Esophagus (tissue), 2 donors: Measurements from ENCODE around the gene A3GALT2. TPM values are rescaled to one million over a fixed set of nuclear protein-coding genes. Genes with fewer than 3 reads are reported as not detected.

Source experiments
- H3K27ac ChIP-seq, 2 donors: one replicate each; pipeline ENCODE4 v1.5.1; 2013; ENCODE audit warnings: low read depth in 2 of 2, mild to moderate bottlenecking in 2 of 2, inconsistent platforms in 1 of 2, low read length in 1 of 2, moderate library complexity in 1 of 2
- H3K27me3 ChIP-seq, 2 donors: one replicate each; pipeline ENCODE4 v1.6.1; 2013; ENCODE audit warnings: low read length in 2 of 2, control low read depth in 1 of 2, mild to moderate bottlenecking in 1 of 2; ENCODE audit not compliant: insufficient read depth in 2 of 2, control insufficient read depth in 1 of 2
- H3K36me3 ChIP-seq, 2 donors: one replicate each; pipeline ENCODE4 v1.6.1; 2013; ENCODE audit warnings: low read length in 1 of 2; ENCODE audit not compliant: control insufficient read depth in 2 of 2, insufficient read depth in 2 of 2
- H3K4me1 ChIP-seq, 2 donors: one replicate each; pipeline ENCODE4 v1.6.1; 2013; ENCODE audit warnings: low read length in 1 of 2; ENCODE audit not compliant: control insufficient read depth in 2 of 2, insufficient read depth in 2 of 2
- H3K4me3 ChIP-seq, 2 donors: one replicate each; pipeline ENCODE4 v1.5.1; 2013; ENCODE audit warnings: low read length in 2 of 2, mild to moderate bottlenecking in 2 of 2, low read depth in 1 of 2, moderate library complexity in 1 of 2
- H3K9me3 ChIP-seq, 2 donors: one replicate each; pipeline ENCODE4 v1.6.1; 2013; ENCODE audit warnings: mild to moderate bottlenecking in 2 of 2, low read depth in 1 of 2, low read length in 1 of 2, moderate library complexity in 1 of 2; ENCODE audit not compliant: control insufficient read depth in 2 of 2, insufficient read depth in 1 of 2
- WGBS, 2 donors: extraction: QIAGEN DNeasy Blood & Tissue Kit; methylation state at CpG; one replicate each; pipeline ENCODE4 v1.1.7; 2013; 5-methylcytosine and 5-hydroxymethylcytosine counted together
- polyA plus RNA-seq, 2 donors: library from polyadenylated mRNA; stranded (reverse); fragments of 200-250 nt; gene quantifications; one replicate each; pipeline ENCODE4 v1.2.3, GENCODE V29; 2013
- donor health status: healthy with polysubstance abuse.
- donor health status: Bipolar disorder and iron deficiency.

Gene A3GALT2
- polyA plus RNA-seq, 2 donors: 0.04 TPM; not detected in 1

DNA sequence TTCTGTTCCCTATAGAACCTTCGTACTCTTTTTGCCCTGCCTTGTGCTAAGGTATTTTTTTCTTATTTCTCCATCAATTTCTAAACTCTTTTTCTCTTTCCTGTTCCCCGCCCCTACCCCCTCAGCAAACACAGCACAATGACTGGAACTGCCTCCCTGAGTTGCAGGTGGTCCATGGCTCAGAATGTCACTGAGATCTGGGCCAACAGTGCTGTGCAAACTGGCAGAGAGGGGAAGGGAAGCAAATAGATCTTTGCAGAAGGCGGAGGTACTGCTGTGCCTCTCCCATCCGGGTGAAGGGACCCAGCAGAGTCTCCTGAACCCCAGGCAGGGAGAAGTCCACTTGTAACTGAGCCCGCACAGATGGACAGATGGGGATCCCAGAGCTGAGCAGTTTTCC, 32.6 kb upstream of the A3GALT2 start:
- WGBS, 2 donors: 92 to 95% methylated on average over 5 of the region's 5 CpGs
- no peak overlapping the region for H3K27ac ChIP-seq
- H3K27me3 ChIP-seq: no peaks in the 10 kb centered on the region
- peaks cover 0 to 4% of the 10 kb centered on the region in 2 donors for H3K4me1 ChIP-seq
- peaks cover 0 to 2% of the 10 kb centered on the region in 2 donors for H3K9me3 ChIP-seq
- peaks cover 0 to 6% of the 10 kb centered on the region in 2 donors for H3K36me3 ChIP-seq
- no peak overlapping the region for H3K4me3 ChIP-seq

DNA sequence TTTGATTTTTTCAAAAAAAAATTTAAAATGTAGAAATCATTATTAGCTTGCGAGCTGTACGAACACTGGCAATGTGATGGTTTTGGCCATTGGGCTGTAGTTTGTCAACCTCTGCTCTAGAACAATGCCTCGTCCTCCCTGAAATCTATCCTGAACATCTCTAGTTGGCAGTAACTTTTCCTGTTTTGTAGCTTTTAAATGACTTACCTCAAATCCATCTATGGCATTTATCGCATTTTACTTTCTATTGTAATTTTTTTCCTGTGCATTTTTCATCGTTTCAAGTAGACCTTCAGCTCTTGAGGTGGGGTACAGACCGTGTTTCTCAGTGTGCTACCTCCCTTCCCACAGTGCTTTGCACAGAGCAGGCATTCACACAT, 30.4 kb upstream of the A3GALT2 start:
- no peak overlapping the region for H3K4me3 ChIP-seq
- no peak overlapping the region for H3K27ac ChIP-seq
- H3K4me1 ChIP-seq: peaks cover 2 to 9% of the 10 kb centered on the region in 2 donors
- 90 to 92% methylated on average over 6 of the region's 6 CpGs for WGBS, 2 donors
- peaks cover 2 to 6% of the 10 kb centered on the region in 2 donors for H3K36me3 ChIP-seq
- no peaks in the 10 kb centered on the region for H3K27me3 ChIP-seq
- H3K9me3 ChIP-seq: peaks cover 0 to 2% of the 10 kb centered on the region in 2 donors

DNA sequence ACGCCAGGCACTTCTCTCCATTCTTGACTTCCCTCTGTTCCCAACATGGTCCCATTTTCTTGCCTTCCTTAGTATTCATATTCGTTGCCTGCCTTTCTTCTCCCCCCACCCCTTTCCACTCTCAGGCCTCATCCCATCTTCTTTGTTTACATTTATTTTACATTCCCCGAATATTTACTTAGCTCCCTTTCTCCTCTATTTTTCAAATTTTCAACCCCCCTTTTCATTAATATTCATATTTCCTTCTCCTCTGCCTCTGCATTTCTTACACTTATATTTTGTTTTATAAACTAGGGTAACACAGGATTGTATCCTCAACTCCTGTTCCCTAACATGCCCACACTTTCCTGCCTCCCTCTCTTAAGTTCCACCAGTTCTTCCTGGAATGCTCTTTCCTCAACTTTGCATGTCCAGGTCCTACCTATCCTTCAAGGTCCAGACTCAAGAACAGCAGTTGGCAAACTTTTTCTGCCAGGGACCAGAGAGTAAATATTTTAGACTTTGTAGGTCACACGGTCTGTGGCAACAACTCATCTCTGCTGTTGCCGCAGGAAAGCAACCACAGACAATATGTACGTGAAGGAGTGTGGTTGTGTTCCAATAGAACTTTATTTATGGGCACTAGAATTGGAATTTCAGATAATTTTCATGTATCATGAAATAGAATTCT, 29.8 kb upstream of the A3GALT2 start:
- H3K4me1 ChIP-seq: peaks cover 2 to 9% of the 10 kb centered on the region in 2 donors
- H3K36me3 ChIP-seq: peaks cover 2 to 6% of the 10 kb centered on the region in 2 donors
- peak overlapping the region; percentile 88 to 90 for H3K27ac ChIP-seq
- H3K27me3 ChIP-seq: no peaks in the 10 kb centered on the region
- peaks cover 0 to 2% of the 10 kb centered on the region in 2 donors for H3K9me3 ChIP-seq
- WGBS, 2 donors: 34 to 41% methylated on average over 6 of the region's 6 CpGs
- peak overlapping the region; percentile 56 to 57 for H3K4me3 ChIP-seq

DNA sequence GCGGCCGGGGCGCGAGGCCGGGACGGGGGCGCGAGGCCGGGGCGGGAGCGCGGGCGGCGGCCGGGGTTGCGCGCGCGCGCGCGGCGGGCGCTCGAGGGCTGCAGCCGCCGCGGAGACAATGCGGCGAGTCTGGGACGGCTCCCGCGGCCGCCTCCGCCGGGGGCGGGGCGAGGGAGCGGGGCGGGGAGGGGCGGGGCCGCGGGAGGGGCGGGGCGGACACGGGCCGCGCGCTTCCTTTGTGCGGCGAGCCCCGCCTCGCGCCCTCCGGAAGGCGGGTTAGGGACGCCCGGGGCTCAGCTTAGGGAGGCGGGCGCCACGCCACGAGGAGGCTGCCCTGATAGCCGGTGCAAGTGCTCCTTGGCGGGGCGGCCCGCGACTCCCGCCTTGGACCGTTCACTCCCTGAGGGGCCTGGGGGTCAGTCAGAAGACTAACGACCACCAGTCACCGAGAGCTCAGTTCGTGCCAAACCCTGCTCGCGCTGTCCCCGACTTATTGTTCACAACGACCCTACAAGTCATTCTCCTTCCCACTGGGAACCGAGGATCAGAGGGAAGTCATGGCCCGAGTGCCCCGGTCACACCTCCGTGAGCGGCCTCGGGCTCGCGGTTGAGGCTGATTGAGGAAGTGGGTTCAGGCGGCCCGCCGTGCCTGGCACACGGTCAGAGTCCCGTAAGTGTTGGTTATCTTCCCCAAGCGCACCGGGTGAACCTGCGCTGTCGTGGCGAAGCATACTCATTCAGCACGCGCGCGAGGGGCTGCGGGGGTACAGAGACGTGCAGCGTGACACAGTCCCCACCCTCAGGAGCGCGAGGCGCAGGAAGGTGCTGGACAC, 29.1 kb upstream of the A3GALT2 start:
- 1% methylated on average over 41 to 104 of the region's 104 CpGs for WGBS, 2 donors

DNA sequence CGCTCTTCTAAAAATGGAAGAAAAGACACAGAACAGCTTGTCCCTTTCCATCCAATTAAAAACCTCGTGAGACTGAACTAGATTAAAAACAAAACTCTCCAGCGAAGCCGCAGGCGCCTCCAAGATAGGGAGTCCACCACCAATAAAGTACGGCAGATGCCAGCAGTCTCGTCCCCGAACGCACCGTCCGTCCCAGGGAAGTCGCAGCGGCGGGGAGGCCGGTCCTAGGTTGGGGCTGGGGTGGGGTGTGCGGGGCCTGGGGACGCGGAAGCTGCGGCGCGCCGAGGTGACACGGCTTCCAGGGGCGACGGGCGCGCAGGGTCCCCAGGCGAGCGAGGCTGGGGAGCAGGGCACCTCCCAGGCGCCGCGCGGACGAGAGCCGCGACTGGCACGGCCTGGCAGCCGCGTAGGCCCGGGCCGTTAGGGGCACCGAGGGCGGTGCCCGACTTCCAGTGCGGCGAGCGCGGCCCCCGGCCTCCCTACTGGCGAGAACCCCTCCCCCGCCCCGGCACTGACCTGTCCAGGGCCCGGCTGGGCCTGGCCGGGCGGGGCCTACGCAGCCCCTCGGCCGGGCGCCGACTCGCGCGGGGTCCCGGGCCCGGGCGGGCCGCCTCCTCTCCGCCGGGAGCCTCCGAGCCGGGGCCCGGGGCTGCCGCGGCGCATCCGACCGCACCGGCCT, 28.3 kb upstream of the A3GALT2 start:
- Histone ChIP-seq H3K27ac (peak overlapping the region; percentile 90 to 96), H3K4me1 (peaks cover 6 to 9% of the 10 kb centered on the region in 2 donors), H3K27me3 (no peaks in the 10 kb centered on the region), H3K4me3 (peak overlapping the region; percentile 89 to 96), H3K9me3 (no peaks in the 10 kb centered on the region), H3K36me3 (peaks cover 0 to 2% of the 10 kb centered on the region in 2 donors)
- 0 to 1% methylated on average over 48 to 78 of the region's 78 CpGs for WGBS, 2 donors

More for the DNA sequence above, 29.1 kb upstream of the A3GALT2 start:
- H3K4me1 ChIP-seq: peaks cover 2 to 9% of the 10 kb centered on the region in 2 donors
- H3K4me3 ChIP-seq: peak overlapping the region; percentile 89 to 96
- H3K27me3 ChIP-seq: no peaks in the 10 kb centered on the region
- H3K36me3 ChIP-seq: peaks cover 2 to 5% of the 10 kb centered on the region in 2 donors
- peak overlapping the region; percentile 90 to 96 for H3K27ac ChIP-seq
- peaks cover 0 to 2% of the 10 kb centered on the region in 2 donors for H3K9me3 ChIP-seq

DNA sequence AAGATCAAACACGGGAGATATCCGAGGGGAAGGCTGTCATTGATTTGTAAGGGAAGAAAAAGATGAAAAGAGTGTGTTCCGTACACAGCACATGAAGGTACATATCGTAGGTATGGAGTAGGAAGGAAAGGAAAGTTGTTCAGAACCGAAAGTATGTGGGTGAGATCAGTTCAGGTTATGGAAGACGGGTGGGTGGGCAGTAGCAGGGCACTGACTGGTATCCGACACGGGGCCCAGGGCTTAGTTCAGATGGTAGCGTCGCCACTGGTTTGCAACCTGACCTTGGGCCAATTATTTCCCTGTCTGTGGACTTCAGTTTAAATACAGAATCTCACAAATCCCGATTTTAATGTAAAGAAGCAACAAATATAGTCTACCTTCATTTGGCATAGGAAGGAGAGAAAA, 27.8 kb upstream of the A3GALT2 start:
- H3K4me1 ChIP-seq: peaks cover 6 to 9% of the 10 kb centered on the region in 2 donors

DNA sequence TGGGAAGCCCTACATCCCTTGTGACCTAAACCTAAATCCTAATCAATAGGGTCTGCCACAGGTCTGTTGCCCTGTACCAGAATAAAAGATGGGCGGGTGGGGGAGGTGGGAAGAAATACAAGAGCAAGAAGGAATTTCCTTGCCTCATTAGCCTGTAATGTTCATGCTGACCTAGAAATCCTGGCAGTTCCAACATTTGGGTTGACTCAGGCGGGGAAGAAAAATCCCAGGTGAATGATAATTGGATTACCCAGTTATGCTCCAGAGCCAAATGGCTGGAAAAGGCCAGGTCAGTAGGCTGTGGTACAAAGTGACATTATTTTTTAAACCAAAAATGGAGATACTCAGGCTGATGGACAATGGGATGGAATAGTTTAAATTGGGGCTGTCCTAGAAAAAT, 27.3 kb upstream of the A3GALT2 start:
- Histone ChIP-seq H3K4me1 (peaks cover 6 to 9% of the 10 kb centered on the region in 2 donors), H3K4me3 (peak overlapping the region; percentile 89 to 96), H3K27ac (peak overlapping the region; percentile 74 to 96), H3K36me3 (peaks cover 0 to 2% of the 10 kb centered on the region in 2 donors), H3K9me3 (no peaks in the 10 kb centered on the region), H3K27me3 (no peaks in the 10 kb centered on the region)
- WGBS, 2 donors: 25 to 35% methylated on average over 2 of the region's 2 CpGs

More for the DNA sequence above, 27.8 kb upstream of the A3GALT2 start:
- Histone ChIP-seq H3K36me3 (peaks cover 0 to 2% of the 10 kb centered on the region in 2 donors), H3K4me3 (peak overlapping the region; percentile 89 to 96), H3K9me3 (no peaks in the 10 kb centered on the region), H3K27me3 (no peaks in the 10 kb centered on the region), H3K27ac (peak overlapping the region; percentile 75 to 96)
- WGBS, 2 donors: 2 to 3% methylated on average over 11 of the region's 11 CpGs

DNA sequence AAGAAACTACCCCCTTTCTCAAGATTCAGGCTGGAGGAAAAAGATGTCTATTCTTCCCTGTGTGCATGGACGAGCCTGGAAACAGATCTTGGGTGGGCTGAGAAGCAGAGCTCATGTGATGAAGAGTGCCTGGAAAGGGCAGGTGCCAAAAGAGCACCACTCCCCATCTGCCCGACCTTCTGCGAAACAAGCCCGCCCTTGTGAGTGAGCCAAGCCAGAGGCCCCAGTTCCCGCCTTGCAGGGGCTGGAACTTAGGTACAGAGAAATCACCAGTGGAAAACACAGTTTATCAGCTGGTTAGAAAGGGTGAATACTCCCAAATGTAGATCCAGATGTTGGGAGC, 26.7 kb upstream of the A3GALT2 start:
- Histone ChIP-seq H3K27ac (peak overlapping the region; percentile 79 to 96), H3K27me3 (no peaks in the 10 kb centered on the region), H3K4me3 (peak overlapping the region; percentile 38 to 89), H3K9me3 (no peaks in the 10 kb centered on the region), H3K4me1 (peaks cover 6 to 12% of the 10 kb centered on the region in 2 donors), H3K36me3 (peaks cover 0 to 2% of the 10 kb centered on the region in 2 donors)
- WGBS, 2 donors: 25 to 32% methylated on average over 5 of the region's 5 CpGs

DNA sequence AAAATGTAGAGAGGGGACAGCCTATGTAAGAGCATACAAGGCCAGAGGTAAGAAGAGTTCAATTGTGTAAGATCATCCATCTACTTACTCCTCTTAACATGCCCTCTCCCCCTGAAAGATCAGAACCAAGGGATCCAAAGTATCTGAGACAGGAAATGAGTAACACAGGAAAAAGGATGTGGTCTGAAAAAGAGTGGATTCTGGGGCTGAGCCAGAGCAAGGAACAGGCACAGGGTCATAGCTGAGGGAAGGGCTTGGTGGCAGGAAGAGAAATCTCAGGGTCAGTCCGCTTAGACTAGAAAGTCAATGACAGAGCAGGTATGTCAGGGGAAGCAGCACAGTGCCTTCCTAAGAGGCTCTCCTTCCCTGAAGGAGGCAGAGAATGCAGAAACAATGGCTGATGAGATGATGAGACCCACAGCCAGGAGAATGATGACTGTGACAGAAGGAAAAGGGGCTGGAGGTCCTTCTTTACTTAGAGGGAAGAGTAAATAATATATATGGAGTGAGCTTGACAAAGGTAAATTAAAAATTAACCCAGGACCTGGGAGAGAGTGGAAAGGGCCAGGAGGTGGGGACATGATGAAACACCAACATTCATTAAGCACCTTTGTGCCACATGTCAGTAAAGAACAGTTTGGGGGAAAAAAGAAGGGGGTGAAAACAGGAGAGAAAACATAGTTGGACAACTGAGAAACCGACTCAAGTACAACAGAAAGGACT, 26.2 kb upstream of the A3GALT2 start:
- no peaks in the 10 kb centered on the region for H3K27me3 ChIP-seq
- H3K9me3 ChIP-seq: no peaks in the 10 kb centered on the region
- H3K27ac ChIP-seq: peak overlapping the region; percentile 79 to 96
- H3K36me3 ChIP-seq: peaks cover 0 to 2% of the 10 kb centered on the region in 2 donors
- H3K4me1 ChIP-seq: peaks cover 9 to 16% of the 10 kb centered on the region in 2 donors
- WGBS, 2 donors: 11 to 22% methylated on average over 2 of the region's 2 CpGs
- H3K4me3 ChIP-seq: peak overlapping the region; percentile 3 to 89
